HG02571 (cell line): Measurements from ENCODE around the gene DGKD.

Source experiments
- ATAC-seq: cut with Tn5 transposase; IDR thresholded peaks from one replicate; pipeline ENCODE4 v1.9.1; 2021; ENCODE audit warnings: mild to moderate bottlenecking, moderate library complexity; ENCODE audit not compliant: unreplicated experiment

DGKD gene

GRCh38 chr2:233410196-233410760 is 56.0 kb downstream of the DGKD start:
- no peak for ATAC-seq

- ATAC-seq = no peak
Measured at GRCh38 chr2:233411162-233411561, 56.9 kb downstream of the DGKD start.

- ATAC-seq = no peak
Measured at GRCh38 chr2:233412405-233412804, 58.1 kb downstream of the DGKD start.

GRCh38 chr2:233413046-233413445 is 58.8 kb downstream of the DGKD start:
- ATAC-seq = no peak

GRCh38 chr2:233413559-233414272 is 59.4 kb downstream of the DGKD start:
- ATAC-seq = no peak

GRCh38 chr2:233414273-233414654 is 60.0 kb downstream of the DGKD start:
- ATAC-seq = no peak

- no peak for ATAC-seq
Measured at GRCh38 chr2:233414777-233415570, 60.7 kb downstream of the DGKD start.

- no peak for ATAC-seq
Measured at GRCh38 chr2:233416199-233416598, 61.9 kb downstream of the DGKD start.

- ATAC-seq = no peak
Measured at GRCh38 chr2:233416706-233417105, 62.4 kb downstream of the DGKD start.

GRCh38 chr2:233417282-233417681 is 63.0 kb downstream of the DGKD start:
- ATAC-seq = no peak

GRCh38 chr2:233418052-233418760 is 63.9 kb downstream of the DGKD start:
- ATAC-seq = no peak

GRCh38 chr2:233418761-233419546 is 64.7 kb downstream of the DGKD start:
- ATAC-seq = no peak

GRCh38 chr2:233419602-233420391 is 65.5 kb downstream of the DGKD start:
- ATAC-seq = no peak

GRCh38 chr2:233421091-233421816 is 67.0 kb downstream of the DGKD start:
- no peak for ATAC-seq

- no peak for ATAC-seq
Measured at GRCh38 chr2:233422050-233422639, 67.9 kb downstream of the DGKD start.

GRCh38 chr2:233422649-233423551 is 68.6 kb downstream of the DGKD start:
- ATAC-seq = no peak

- ATAC-seq = no peak
Measured at GRCh38 chr2:233423552-233423860, 69.2 kb downstream of the DGKD start.
